ENCODE data around the gene STAT3.
A peak's percentile ranks its signal among the peaks of the same experiment; 100 is the strongest.

Gene STAT3

GRCh38 chr17:42274812-42275526, 113.3 kb downstream of the STAT3 start:
- H3K4me3 ChIP-seq (ENCODE audit: control insufficient read depth, low read depth, low read length): peak overlapping the region; percentile 85
- DNase-seq (ENCODE audit: low read depth): no peak
- no peak for TF ChIP-seq CTCF (IDR thresholded peaks at IDR 0.05; ENCODE audit: control insufficient read depth, insufficient read depth, low read depth, low read length, missing control alignments)

GRCh38 chr17:42274253-42274542, 114.0 kb downstream of the STAT3 start:
- DNase-seq (ENCODE audit: low read depth): no peak
- no peak overlapping the region for H3K4me3 ChIP-seq (ENCODE audit: control insufficient read depth, low read depth, low read length)
- TF ChIP-seq CTCF (IDR thresholded peaks at IDR 0.05; ENCODE audit: control insufficient read depth, insufficient read depth, low read depth, low read length, missing control alignments): no peak

GRCh38 chr17:42273474-42274252, 114.6 kb downstream of the STAT3 start:
- H3K4me3 ChIP-seq (ENCODE audit: control insufficient read depth, low read depth, low read length): no peak overlapping the region
- DNase-seq (ENCODE audit: low read depth): no peak

GRCh38 chr17:42272162-42272907, 115.9 kb downstream of the STAT3 start:
- TF ChIP-seq CTCF (IDR thresholded peaks at IDR 0.05; ENCODE audit: control insufficient read depth, insufficient read depth, low read depth, low read length, missing control alignments): no peak
- no peak overlapping the region for H3K4me3 ChIP-seq (ENCODE audit: control insufficient read depth, low read depth, low read length)
- no peak for DNase-seq (ENCODE audit: low read depth)

More at GRCh38 chr17:42273474-42274252, 114.6 kb downstream of the STAT3 start:
- TF ChIP-seq CTCF (IDR thresholded peaks at IDR 0.05; ENCODE audit: control insufficient read depth, insufficient read depth, low read depth, low read length, missing control alignments): no peak

- H3K4me3 ChIP-seq (ENCODE audit: control insufficient read depth, low read depth, low read length): no peak overlapping the region
- TF ChIP-seq CTCF (IDR thresholded peaks at IDR 0.05; ENCODE audit: control insufficient read depth, insufficient read depth, low read depth, low read length, missing control alignments): no peak
- DNase-seq (ENCODE audit: low read depth): no peak
These were observed 116.5 kb downstream of the STAT3 start for GRCh38 chr17:42271779-42272035.

- TF ChIP-seq CTCF (IDR thresholded peaks at IDR 0.05; ENCODE audit: control insufficient read depth, insufficient read depth, low read depth, low read length, missing control alignments): no peak
- no peak overlapping the region for H3K4me3 ChIP-seq (ENCODE audit: control insufficient read depth, low read depth, low read length)
- DNase-seq (ENCODE audit: low read depth): no peak
These were observed 117.0 kb downstream of the STAT3 start for GRCh38 chr17:42271006-42271778.

Measured in AG09309 (cell line).